ENCODE data around the gene BCAP31.
"Not testable (repeated sequence)": the region's sequence is repeated elsewhere in the genome, so short reads cannot be mapped to it uniquely, and the experiment has no call there.

BCAP31 gene

GRCh38 chrX:153731845-153732215, 7.6 kb upstream of the BCAP31 start:
- no peak for ATAC-seq (ENCODE audit: low read depth)
- H3K27me3 ChIP-seq (ENCODE audit: insufficient read depth, poor library complexity, severe bottlenecking), result no peaks in the 10 kb centered on the region

DNA sequence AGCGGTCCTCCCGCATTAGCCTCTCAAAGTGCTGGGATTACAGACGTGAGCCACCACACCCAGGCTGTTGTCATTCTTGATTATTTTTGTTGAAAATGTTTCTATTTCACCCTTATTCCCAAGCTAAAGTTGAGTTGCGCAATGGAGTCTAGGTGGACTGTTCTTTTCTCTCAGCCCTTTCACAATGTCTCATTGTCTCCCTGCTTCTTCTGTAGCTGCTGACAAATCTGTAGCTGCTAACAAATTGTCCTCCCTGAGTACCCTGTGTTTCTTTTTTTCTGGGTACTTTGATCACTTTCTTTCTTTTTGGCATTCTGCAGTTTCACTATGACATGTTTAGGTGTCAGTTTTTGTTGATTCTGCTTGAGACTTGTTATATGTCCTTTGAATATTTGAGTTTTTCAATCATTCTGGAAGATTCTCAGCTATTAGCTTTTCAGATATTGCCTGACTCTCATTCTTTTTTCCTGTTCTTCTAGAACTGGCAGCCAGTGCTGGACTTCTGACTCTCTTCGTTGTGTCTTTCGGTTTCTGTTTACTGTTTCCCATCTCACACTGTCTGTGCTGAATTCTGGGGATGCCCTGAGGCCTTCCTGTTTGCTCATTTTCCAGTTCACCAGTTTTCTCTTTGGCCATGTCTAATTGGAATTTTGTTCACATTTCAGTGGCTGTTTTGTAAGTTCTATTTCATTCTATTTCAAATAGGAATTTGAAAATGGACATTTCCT, 7.1 kb upstream of the BCAP31 start:
- Histone ChIP-seq H3K36me3 (ENCODE audit: low read depth) (no peaks in the 10 kb centered on the region), H3K27me3 (ENCODE audit: insufficient read depth, poor library complexity, severe bottlenecking) (no peaks in the 10 kb centered on the region), H3K4me1 (ENCODE audit: insufficient read depth, poor library complexity, severe bottlenecking) (peaks cover 12% of the 10 kb centered on the region), H3K27ac (ENCODE audit: poor library complexity, severe bottlenecking) (no peak overlapping the region), H3K9me3 (ENCODE audit: severe bottlenecking) (no peaks in the 10 kb centered on the region), H3K4me3 (ENCODE audit: severe bottlenecking) (no peak overlapping the region)
- ATAC-seq (ENCODE audit: low read depth), result no peak
- DNase-seq (ENCODE audit: low spot score), result no peak
- TF ChIP-seq, protein P1, sequence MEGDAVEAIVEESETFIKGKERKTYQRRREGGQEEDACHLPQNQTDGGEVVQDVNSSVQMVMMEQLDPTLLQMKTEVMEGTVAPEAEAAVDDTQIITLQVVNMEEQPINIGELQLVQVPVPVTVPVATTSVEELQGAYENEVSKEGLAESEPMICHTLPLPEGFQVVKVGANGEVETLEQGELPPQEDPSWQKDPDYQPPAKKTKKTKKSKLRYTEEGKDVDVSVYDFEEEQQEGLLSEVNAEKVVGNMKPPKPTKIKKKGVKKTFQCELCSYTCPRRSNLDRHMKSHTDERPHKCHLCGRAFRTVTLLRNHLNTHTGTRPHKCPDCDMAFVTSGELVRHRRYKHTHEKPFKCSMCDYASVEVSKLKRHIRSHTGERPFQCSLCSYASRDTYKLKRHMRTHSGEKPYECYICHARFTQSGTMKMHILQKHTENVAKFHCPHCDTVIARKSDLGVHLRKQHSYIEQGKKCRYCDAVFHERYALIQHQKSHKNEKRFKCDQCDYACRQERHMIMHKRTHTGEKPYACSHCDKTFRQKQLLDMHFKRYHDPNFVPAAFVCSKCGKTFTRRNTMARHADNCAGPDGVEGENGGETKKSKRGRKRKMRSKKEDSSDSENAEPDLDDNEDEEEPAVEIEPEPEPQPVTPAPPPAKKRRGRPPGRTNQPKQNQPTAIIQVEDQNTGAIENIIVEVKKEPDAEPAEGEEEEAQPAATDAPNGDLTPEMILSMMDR (IDR thresholded peaks at IDR 0.05; ENCODE audit: poor library complexity, severe bottlenecking), result no peak

More at GRCh38 chrX:153731845-153732215, 7.6 kb upstream of the BCAP31 start:
- Histone ChIP-seq H3K36me3 (ENCODE audit: low read depth) (no peaks in the 10 kb centered on the region), H3K9me3 (ENCODE audit: severe bottlenecking) (no peaks in the 10 kb centered on the region), H3K4me3 (ENCODE audit: severe bottlenecking) (no peak overlapping the region), H3K4me1 (ENCODE audit: insufficient read depth, poor library complexity, severe bottlenecking) (peaks cover 6% of the 10 kb centered on the region), H3K27ac (ENCODE audit: poor library complexity, severe bottlenecking) (no peak overlapping the region)
- no peak for DNase-seq (ENCODE audit: low spot score)
- TF ChIP-seq, protein P1 (IDR thresholded peaks at IDR 0.05; ENCODE audit: poor library complexity, severe bottlenecking), result no peak

DNA sequence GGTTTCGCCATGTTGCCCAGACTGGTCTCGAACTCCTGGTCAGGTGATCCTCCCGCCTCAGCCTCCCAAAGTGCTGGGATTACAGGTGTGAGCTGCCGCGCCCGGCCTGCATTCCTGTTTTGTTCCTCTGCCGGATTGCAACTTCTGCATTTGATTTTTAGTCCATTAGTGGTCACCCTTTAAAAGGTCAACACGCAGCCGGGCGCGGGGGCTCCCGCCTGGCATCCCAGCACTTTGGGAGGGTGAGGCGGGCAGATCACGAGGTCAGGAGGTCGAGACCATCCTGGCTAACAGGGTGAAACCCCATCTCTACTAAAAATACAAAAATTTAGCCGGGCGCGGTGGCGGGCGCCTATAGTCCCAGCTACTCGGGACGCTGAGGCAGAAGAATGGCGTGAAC, 5.9 kb upstream of the BCAP31 start:
- H3K4me3 ChIP-seq (ENCODE audit: severe bottlenecking); H3K9me3 ChIP-seq (ENCODE audit: severe bottlenecking); ATAC-seq (ENCODE audit: low read depth); DNase-seq (ENCODE audit: low spot score); H3K27ac ChIP-seq (ENCODE audit: poor library complexity, severe bottlenecking); H3K27me3 ChIP-seq (ENCODE audit: insufficient read depth, poor library complexity, severe bottlenecking); H3K36me3 ChIP-seq (ENCODE audit: low read depth): not testable (repeated sequence)
- H3K4me1 ChIP-seq (ENCODE audit: insufficient read depth, poor library complexity, severe bottlenecking), result peaks cover 12% of the 10 kb centered on the region

- Histone ChIP-seq H3K4me1 (ENCODE audit: insufficient read depth, poor library complexity, severe bottlenecking) (peaks cover 12% of the 10 kb centered on the region), H3K27me3 (ENCODE audit: insufficient read depth, poor library complexity, severe bottlenecking) (no peaks in the 10 kb centered on the region), H3K4me3 (ENCODE audit: severe bottlenecking) (no peak overlapping the region), H3K9me3 (ENCODE audit: severe bottlenecking) (no peaks in the 10 kb centered on the region), H3K36me3 (ENCODE audit: low read depth) (no peaks in the 10 kb centered on the region), H3K27ac (ENCODE audit: poor library complexity, severe bottlenecking) (no peak overlapping the region)
- ATAC-seq (ENCODE audit: low read depth), result no peak
- TF ChIP-seq, protein P1 (IDR thresholded peaks at IDR 0.05; ENCODE audit: poor library complexity, severe bottlenecking), result no peak
- no peak for DNase-seq (ENCODE audit: low spot score)
Observed at GRCh38 chrX:153728951-153729631, 4.9 kb upstream of the BCAP31 start.

DNA sequence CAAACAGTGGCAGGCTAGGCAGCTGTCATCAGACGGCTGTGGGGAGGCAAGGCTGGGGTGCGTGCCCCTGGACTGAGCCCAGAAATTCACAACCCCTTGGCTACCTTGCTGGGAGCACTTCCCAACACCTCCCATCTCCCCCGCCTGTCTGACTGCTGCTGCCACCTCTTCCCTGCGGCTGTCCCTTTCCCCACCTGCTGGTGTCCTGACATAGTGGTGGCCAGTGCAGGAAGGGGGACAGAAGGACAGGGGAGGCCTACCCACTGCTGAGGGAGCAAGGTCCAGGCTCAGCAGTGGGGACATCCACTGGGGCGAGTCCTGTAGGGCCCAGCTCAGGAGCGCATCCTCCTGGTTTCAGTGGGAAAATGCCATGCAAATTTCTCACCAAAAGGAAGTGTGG, 3.9 kb upstream of the BCAP31 start:
- peaks cover under 1% of the 10 kb centered on the region for H3K36me3 ChIP-seq (ENCODE audit: low read depth)
- DNase-seq (ENCODE audit: low spot score), result no peak
- no peak overlapping the region for H3K4me3 ChIP-seq (ENCODE audit: severe bottlenecking)
- TF ChIP-seq, protein P1 (IDR thresholded peaks at IDR 0.05; ENCODE audit: poor library complexity, severe bottlenecking), result no peak
- no peak for ATAC-seq (ENCODE audit: low read depth)
- no peaks in the 10 kb centered on the region for H3K27me3 ChIP-seq (ENCODE audit: insufficient read depth, poor library complexity, severe bottlenecking)
- peaks cover 12% of the 10 kb centered on the region for H3K4me1 ChIP-seq (ENCODE audit: insufficient read depth, poor library complexity, severe bottlenecking)
- H3K27ac ChIP-seq (ENCODE audit: poor library complexity, severe bottlenecking), result no peak overlapping the region
- no peaks in the 10 kb centered on the region for H3K9me3 ChIP-seq (ENCODE audit: severe bottlenecking)

All from RWPE2 (cell line).